B cell (primary cell): ENCODE data around the gene FOLR1. TPM values are rescaled to one million over a fixed set of nuclear protein-coding genes. Genes with fewer than 3 reads are reported as not detected.

Experiments used
- ATAC-seq: fragments of 200-7000 bp; cut with Tn5 transposase; one replicate; pipeline ENCODE4 v1.10.0; 2021; ENCODE audit warnings: low read depth, mild to moderate bottlenecking, moderate number of reproducible peaks, moderate library complexity
- CTCF ChIA-PET: fragments of 350-600 bp; sonication (Branson Sonifier 250); formaldehyde crosslinking; loops from one replicate; lab custom pipeline; 2021; ENCODE audit warnings: antibody characterized with exemption, inconsistent platforms; lab: Charles Lee
- POLR2A ChIA-PET: fragments of 350-600 bp; sonication (Branson Sonifier 250); formaldehyde crosslinking; loops from one replicate; lab custom pipeline; 2021; ENCODE audit warnings: antibody characterized with exemption; lab: Charles Lee
- DNase-seq: peaks from one replicate; pipeline ENCODE4 v3.0.0; 2013
- H2AFZ ChIP-seq: 2 replicates; pipeline ENCODE4 v1.6.1; 2012; ENCODE audit warnings: mild to moderate bottlenecking, low read depth, low read length; ENCODE audit not compliant: insufficient read depth, poor library complexity, severe bottlenecking
- H3K27ac ChIP-seq, 2 donors: 1 replicate in 1 of 2; 2 replicates in 1 of 2; pipeline ENCODE4 v1.5.1; 2012 to 2013; ENCODE audit warnings: low read length in 2 of 2, mild to moderate bottlenecking in 2 of 2, moderate library complexity in 1 of 2
- H3K27me3 ChIP-seq, 4 experiments: fragments of 200-600 bp in 1 of 4; sonication (generic) in 1 of 4; replicated peaks in 1 of 4; 1 replicate in 2 of 4; 2 replicates in 2 of 4; pipeline versions ENCODE4 v1.6.1 to v1.7.0; 2013 to 2016; ENCODE audit warnings: low read length in 3 of 4, mild to moderate bottlenecking in 2 of 4, mixed read lengths in 1 of 4, moderate library complexity in 1 of 4; ENCODE audit not compliant: insufficient read depth in 4 of 4, control insufficient read depth in 3 of 4; ENCODE audit errors: control extremely low read depth in 1 of 4
- H3K36me3 ChIP-seq, 2 experiments: replicated peaks in 1 of 2; 1 replicate in 1 of 2; 2 replicates in 1 of 2; pipeline versions ENCODE4 v1.6.1 to v1.7.1; 2013; ENCODE audit warnings: low read length in 1 of 2; ENCODE audit not compliant: insufficient read depth in 2 of 2, control insufficient read depth in 1 of 2; ENCODE audit errors: control extremely low read depth in 1 of 2, extremely low read depth in 1 of 2
- H3K4me1 ChIP-seq, 2 donors: fragments of 200-600 bp in 1 of 2; sonication (generic) in 1 of 2; 1 replicate in 1 of 2; 2 replicates in 1 of 2; pipeline versions ENCODE4 v1.5.1 to v1.6.1; 2013 to 2017; ENCODE audit warnings: low read length in 2 of 2; ENCODE audit not compliant: control insufficient read depth in 2 of 2, insufficient read depth in 2 of 2
- H3K4me2 ChIP-seq: replicated peaks from 2 replicates; pipeline ENCODE3; 2012; ENCODE audit warnings: mild to moderate bottlenecking, low read depth, low read length; ENCODE audit not compliant: poor library complexity, severe bottlenecking
- H3K4me3 ChIP-seq, 5 experiments: fragments of 200-600 bp in 1 of 5; sonication (generic) in 1 of 5; 1 replicate in 3 of 5; 2 replicates in 2 of 5; pipeline versions ENCODE4 v1.5.1 to v1.7.0; 2011 to 2016; ENCODE audit warnings: low read length in 4 of 5, mild to moderate bottlenecking in 4 of 5, low read depth in 2 of 5, control low read depth in 1 of 5, moderate library complexity in 1 of 5; ENCODE audit not compliant: insufficient read depth in 1 of 5; ENCODE audit errors: control extremely low read depth in 1 of 5, extremely low read depth in 1 of 5
- H3K79me2 ChIP-seq: fragments of 200-600 bp; sonication (generic); one replicate; pipeline ENCODE4 v1.6.0; 2016; ENCODE audit warnings: low read length; ENCODE audit not compliant: control insufficient read depth, insufficient read depth
- H3K9ac ChIP-seq: fragments of 200-600 bp; sonication (generic); 2 replicates; pipeline ENCODE4 v1.6.1; 2017; ENCODE audit warnings: mild to moderate bottlenecking, low read length, moderate library complexity
- H3K9me3 ChIP-seq, 3 donors: one replicate each; pipeline versions ENCODE4 v1.6.1 to v1.7.1; 2013; ENCODE audit warnings: low read length in 2 of 3; ENCODE audit not compliant: control insufficient read depth in 2 of 3, insufficient read depth in 1 of 3; ENCODE audit errors: control extremely low read depth in 1 of 3
- H4K20me1 ChIP-seq: 2 replicates; pipeline ENCODE4 v1.6.0; 2012; ENCODE audit warnings: mild to moderate bottlenecking, low read length; ENCODE audit not compliant: insufficient read depth, control insufficient read depth, poor library complexity, severe bottlenecking
- H3K27ac Mint-ChIP-seq: one replicate; pipeline ENCODE4 v1.8.0; 2021; ENCODE audit warnings: mixed read lengths
- H3K27me3 Mint-ChIP-seq: one replicate; pipeline ENCODE4 v1.8.0; 2021; ENCODE audit warnings: mixed read lengths
- H3K4me1 Mint-ChIP-seq: one replicate; pipeline ENCODE4 v1.8.0; 2021; ENCODE audit warnings: mixed read lengths
- H3K4me3 Mint-ChIP-seq: one replicate; pipeline ENCODE4 v1.8.0; 2021; ENCODE audit warnings: mixed read lengths
- H3K9me3 Mint-ChIP-seq: one replicate; pipeline ENCODE4 v1.8.0; 2022; ENCODE audit warnings: mixed read lengths; ENCODE audit not compliant: insufficient read depth
- CTCF ChIP-seq: fragments of 200-600 bp; IDR thresholded peaks from one replicate; pipeline ENCODE4 v1.8.0; 2022; ENCODE audit warnings: antibody characterized with exemption, mild to moderate bottlenecking
- EZH2 ChIP-seq: IDR thresholded peaks from 2 replicates; pipeline ENCODE4 v1.6.1; 2012; ENCODE audit warnings: borderline replicate concordance, low read depth, mild to moderate bottlenecking, moderate library complexity, low read length; ENCODE audit not compliant: insufficient read depth, poor library complexity, severe bottlenecking
- WGBS: methylation state at CpG from one replicate; pipeline ENCODE4 v1.1.5; 2013; ENCODE audit warnings: missing lambda C conversion rate; ENCODE audit not compliant: insufficient coverage; 5-methylcytosine and 5-hydroxymethylcytosine counted together
- intact Hi-C: fragments of 100-400 bp; cut with micrococcal nuclease; formaldehyde crosslinking; loops from one replicate; pipeline ENCODE4 v1.10.0; 2022
- polyA plus RNA-seq: library from polyadenylated mRNA; depleted of rRNA; stranded (reverse); fragments of >200 nt; gene quantifications from 2 replicates; pipeline ENCODE4 v1.2.3, GENCODE V29; 2012
- total RNA-seq, 2 donors: library from RNA; stranded (reverse); fragments of 120-200 nt in 1 of 2; gene quantifications; 1 replicate in 1 of 2; 2 replicates in 1 of 2; pipeline versions ENCODE4 v1.2.3 to v1.2.4, GENCODE V29; 2013 to 2022

FOLR1 gene
- total and polyA plus RNA-seq, 2 donors (not counting 1 experiment from before 2014, with no cell fraction given), result not detected

DNA sequence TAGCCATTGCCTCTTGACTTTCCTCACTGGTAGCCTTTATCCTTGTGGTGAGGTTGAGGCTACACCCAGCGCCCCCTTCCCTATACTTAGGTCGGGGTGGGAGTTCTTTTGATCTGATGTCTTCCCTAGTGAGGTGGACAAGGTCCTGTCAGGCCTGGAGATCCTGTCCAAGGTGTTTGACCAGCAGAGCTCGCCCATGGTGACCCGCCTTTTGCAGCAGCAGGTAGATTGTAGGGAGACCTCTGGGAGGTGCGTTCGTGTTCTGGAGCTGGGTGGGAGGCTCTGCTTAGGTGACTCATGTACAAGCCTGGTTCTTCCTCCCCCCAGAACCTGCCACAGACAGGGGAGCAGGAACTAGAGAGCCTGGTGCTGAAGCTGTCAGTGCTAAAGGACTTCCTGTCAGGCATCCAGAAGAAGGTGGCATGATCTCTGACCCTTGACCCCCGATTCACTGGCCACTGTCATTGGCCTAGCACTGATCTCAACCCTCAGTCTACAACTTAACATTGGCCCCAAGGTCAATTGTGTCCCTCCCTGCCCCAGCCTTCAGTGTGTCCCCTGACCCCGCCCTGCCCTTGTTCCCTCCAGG, 37.5 kb downstream of the FOLR1 start:
- no peak overlapping the region for H3K27ac Mint-ChIP-seq
- DNase-seq (no peak), ATAC-seq (no peak)
- no peak overlapping the region for H3K9ac ChIP-seq
- no peaks in the 10 kb centered on the region for H4K20me1 ChIP-seq
- ChIA-PET CTCF (no interaction called here), POLR2A (no interaction called here)
- H3K4me2 ChIP-seq, result no peak overlapping the region
- intact Hi-C loops, result loop anchor here (10.0 kb wide), 2 partner anchors 585 to 1365 kb away; partner anchors contain the start of genes ATG16L2 and FAM168A
- no peak overlapping the region for H3K27ac ChIP-seq
- no peaks in the 10 kb centered on the region for H3K27me3 ChIP-seq
- H3K4me3 ChIP-seq, result no peak overlapping the region
- H3K9me3 Mint-ChIP-seq, result no peaks in the 10 kb centered on the region
- no peak overlapping the region for H2AFZ ChIP-seq
- no peak overlapping the region for H3K4me3 Mint-ChIP-seq
- peaks cover 25% of the 10 kb centered on the region for H3K4me1 Mint-ChIP-seq
- H3K4me1 ChIP-seq, result peaks cover 13 to 22% of the 10 kb centered on the region in 2 donors
- peaks cover under 1% of the 10 kb centered on the region for H3K79me2 ChIP-seq
- 100% methylated on average over 4 of the region's 8 CpGs for WGBS
- H3K9me3 ChIP-seq, result no peaks in the 10 kb centered on the region
- H3K36me3 ChIP-seq, result peaks cover 0 to 60% of the 10 kb centered on the region in 2 experiments
- TF ChIP-seq EZH2, result no peak
- TF ChIP-seq CTCF, result no peak
- no peaks in the 10 kb centered on the region for H3K27me3 Mint-ChIP-seq

DNA sequence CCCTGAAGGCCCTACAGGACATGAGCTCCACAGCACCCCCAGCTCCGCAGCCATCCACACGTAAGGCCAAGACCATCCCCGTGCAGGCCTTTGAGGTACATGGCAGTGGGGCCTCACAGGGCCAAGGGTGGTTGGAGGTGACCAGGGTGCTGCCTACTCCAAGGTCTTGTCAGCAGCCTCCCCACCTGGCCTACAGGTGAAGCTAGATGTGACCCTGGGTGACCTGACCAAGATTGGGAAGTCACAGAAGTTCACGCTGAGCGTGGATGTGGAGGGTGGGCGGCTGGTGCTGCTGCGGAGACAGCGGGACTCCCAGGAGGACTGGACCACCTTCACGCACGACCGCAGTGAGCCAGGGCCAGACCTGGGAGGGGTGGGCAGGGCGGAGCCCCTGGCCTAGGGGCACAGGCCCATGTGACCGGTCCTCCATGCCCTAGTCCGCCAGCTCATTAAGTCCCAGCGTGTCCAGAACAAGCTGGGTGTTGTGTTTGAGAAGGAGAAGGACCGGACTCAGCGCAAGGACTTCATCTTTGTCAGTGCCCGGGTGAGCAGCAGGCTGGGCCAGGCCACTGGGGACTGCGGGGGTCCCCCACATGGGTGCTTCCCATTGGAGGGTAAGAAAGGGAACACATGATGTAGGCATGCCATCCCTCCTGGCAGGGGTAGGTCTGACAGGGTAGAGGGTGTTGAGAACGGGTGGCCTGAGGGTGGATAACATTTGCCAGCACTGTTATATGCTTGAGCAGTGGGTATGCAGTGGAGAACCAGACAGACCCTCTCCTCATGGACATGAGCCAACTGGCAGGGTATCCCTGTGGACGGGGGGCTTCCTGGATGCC, 38.2 kb downstream of the FOLR1 start:
- intact Hi-C loops, result loop anchor here (10.0 kb wide), 2 partner anchors 585 to 1365 kb away; partner anchors contain the start of genes ATG16L2 and FAM168A
- H4K20me1 ChIP-seq, result no peaks in the 10 kb centered on the region
- no peak overlapping the region for H3K27ac Mint-ChIP-seq
- no peak overlapping the region for H3K4me3 ChIP-seq
- no peaks in the 10 kb centered on the region for H3K27me3 Mint-ChIP-seq
- H3K4me1 ChIP-seq, result peaks cover 15 to 26% of the 10 kb centered on the region in 2 donors
- H3K9me3 Mint-ChIP-seq, result no peaks in the 10 kb centered on the region
- POLR2A ChIA-PET, result no interaction called here
- no peak overlapping the region for H2AFZ ChIP-seq
- H3K79me2 ChIP-seq, result no peaks in the 10 kb centered on the region
- no peaks in the 10 kb centered on the region for H3K9me3 ChIP-seq
- 98% methylated on average over 21 of the region's 21 CpGs for WGBS
- CTCF ChIA-PET, result no interaction called here
- TF ChIP-seq EZH2, result no peak
- TF ChIP-seq CTCF, result no peak
- no peak overlapping the region for H3K4me2 ChIP-seq
- H3K4me1 Mint-ChIP-seq, result peaks cover 29% of the 10 kb centered on the region
- ATAC-seq, result no peak
- no peak overlapping the region for H3K27ac ChIP-seq
- H3K36me3 ChIP-seq, result peaks cover 0 to 66% of the 10 kb centered on the region in 2 experiments
- H3K9ac ChIP-seq, result no peak overlapping the region
- DNase-seq, result no peak
- no peak overlapping the region for H3K4me3 Mint-ChIP-seq
- H3K27me3 ChIP-seq, result no peaks in the 10 kb centered on the region
